DND-41 (cell line): ENCODE data around the gene DEFB123.
"Not testable (repeated sequence)": the region's sequence is repeated elsewhere in the genome, so short reads cannot be mapped to it uniquely, and the experiment has no call there.

Source experiments
- ATAC-seq: fragments of 200-7000 bp; cut with Tn5 transposase; 3 replicates; pipeline ENCODE4 v1.9.1; 2021; ENCODE audit warnings: low read depth; ENCODE audit not compliant: insufficient read depth
- DNase-seq: peaks from one replicate; pipeline ENCODE4 v3.0.0-alpha.2; 2020
- H2AFZ ChIP-seq: 2 replicates; pipeline ENCODE4 v1.6.0; 2012; ENCODE audit warnings: low read depth, low read length
- H3K27ac ChIP-seq: 2 replicates; pipeline ENCODE4 v1.5.1; 2012; ENCODE audit warnings: low read length, inconsistent platforms
- H3K27me3 ChIP-seq: fragments of 200-600 bp; sonication (generic); 2 replicates; pipeline ENCODE4 v1.6.0; 2012; ENCODE audit warnings: low read length, mild to moderate bottlenecking, inconsistent platforms; ENCODE audit not compliant: insufficient read depth, poor library complexity
- H3K36me3 ChIP-seq: 2 replicates; pipeline ENCODE4 v1.5.1; 2012; ENCODE audit warnings: low read length, inconsistent platforms; ENCODE audit not compliant: insufficient read depth
- H3K4me1 ChIP-seq: 2 replicates; pipeline ENCODE4 v1.5.1; 2012; ENCODE audit warnings: mild to moderate bottlenecking, low read length; ENCODE audit not compliant: insufficient read depth
- H3K4me2 ChIP-seq: 2 replicates; pipeline ENCODE4 v1.6.0; 2012; ENCODE audit warnings: mild to moderate bottlenecking, moderate library complexity, low read length, inconsistent platforms; ENCODE audit not compliant: insufficient read depth
- H3K4me3 ChIP-seq, 2 experiments: fragments of 200-600 bp in 1 of 2; shearing (Covaris generic) in 1 of 2; 2 replicates each; pipeline ENCODE4 v1.5.1; 2012 to 2016; ENCODE audit warnings: inconsistent platforms in 2 of 2, low read length in 2 of 2, mild to moderate bottlenecking in 2 of 2, low read depth in 1 of 2, moderate library complexity in 1 of 2
- H3K79me2 ChIP-seq: 2 replicates; pipeline ENCODE4 v1.6.0; 2012; ENCODE audit warnings: low read length, inconsistent platforms; ENCODE audit not compliant: insufficient read depth
- H3K9ac ChIP-seq: 2 replicates; pipeline ENCODE4 v1.6.0; 2012; ENCODE audit warnings: low read depth, mild to moderate bottlenecking, inconsistent platforms, low read length, moderate library complexity
- H3K9me3 ChIP-seq: 2 replicates; pipeline ENCODE4 v1.5.1; 2012; ENCODE audit warnings: low read length, moderate library complexity, mild to moderate bottlenecking, inconsistent platforms; ENCODE audit not compliant: insufficient read depth, severe bottlenecking
- H4K20me1 ChIP-seq: 2 replicates; pipeline ENCODE4 v1.6.0; 2012; ENCODE audit warnings: low read length; ENCODE audit not compliant: insufficient read depth
- CTCF ChIP-seq: IDR thresholded peaks from 2 replicates; pipeline ENCODE4 v1.5.1; 2012; ENCODE audit warnings: borderline replicate concordance, low read length, moderate library complexity, mild to moderate bottlenecking; ENCODE audit not compliant: poor library complexity, severe bottlenecking; ENCODE audit errors: extremely low read depth
- EZH2 ChIP-seq: IDR thresholded peaks from 3 replicates; pipeline ENCODE4 v1.6.1; 2012; ENCODE audit warnings: borderline replicate concordance, low read depth, mild to moderate bottlenecking, moderate library complexity, low read length, inconsistent platforms; ENCODE audit not compliant: severe bottlenecking

Gene DEFB123

GRCh38 chr20:31418307-31418706 is 22.1 kb upstream of the DEFB123 start:
- H3K79me2 ChIP-seq = no peaks in the 10 kb centered on the region
- H3K9me3 ChIP-seq = no peaks in the 10 kb centered on the region
- no peaks in the 10 kb centered on the region for H3K27me3 ChIP-seq
- H3K36me3 ChIP-seq = no peaks in the 10 kb centered on the region
- TF ChIP-seq CTCF (no peak), EZH2 (no peak)
- no peaks in the 10 kb centered on the region for H4K20me1 ChIP-seq
- no peak for DNase-seq
- H3K4me3 ChIP-seq = no peak overlapping the region
- no peak overlapping the region for H3K9ac ChIP-seq
- H3K4me1 ChIP-seq = no peaks in the 10 kb centered on the region
- no peak overlapping the region for H3K4me2 ChIP-seq
- H3K27ac ChIP-seq = no peak overlapping the region
- ATAC-seq = no peak
- no peak overlapping the region for H2AFZ ChIP-seq

GRCh38 chr20:31425797-31426196 is 14.6 kb upstream of the DEFB123 start:
- H3K4me3 ChIP-seq = no peak overlapping the region
- no peaks in the 10 kb centered on the region for H3K9me3 ChIP-seq
- no peak overlapping the region for H2AFZ ChIP-seq
- no peaks in the 10 kb centered on the region for H3K27me3 ChIP-seq
- no peaks in the 10 kb centered on the region for H3K36me3 ChIP-seq
- no peak for ATAC-seq
- no peak for DNase-seq
- H3K4me2 ChIP-seq = no peak overlapping the region
- H3K79me2 ChIP-seq = no peaks in the 10 kb centered on the region
- H3K9ac ChIP-seq = no peak overlapping the region
- no peak overlapping the region for H3K27ac ChIP-seq
- H3K4me1 ChIP-seq = no peaks in the 10 kb centered on the region
- H4K20me1 ChIP-seq = no peaks in the 10 kb centered on the region
- TF ChIP-seq CTCF (no peak), EZH2 (no peak)

- not testable (repeated sequence) for H2AFZ ChIP-seq, ATAC-seq, H4K20me1 ChIP-seq, H3K79me2 ChIP-seq, DNase-seq, H3K9ac ChIP-seq, H3K27ac ChIP-seq, H3K27me3 ChIP-seq, H3K4me1 ChIP-seq, H3K4me2 ChIP-seq, H3K36me3 ChIP-seq, H3K4me3 ChIP-seq, H3K9me3 ChIP-seq
Observed at GRCh38 chr20:31426891-31427551, 13.4 kb upstream of the DEFB123 start.

- H3K79me2 ChIP-seq, H3K4me1 ChIP-seq, H3K4me3 ChIP-seq, H3K36me3 ChIP-seq, H3K9me3 ChIP-seq, ATAC-seq, H3K27ac ChIP-seq, H3K9ac ChIP-seq, H4K20me1 ChIP-seq, H3K27me3 ChIP-seq, DNase-seq, H3K4me2 ChIP-seq, H2AFZ ChIP-seq: not testable (repeated sequence)
Observed at GRCh38 chr20:31427576-31427975, 12.9 kb upstream of the DEFB123 start.
